HEK293 (cell line): ENCODE measurements around the gene AMER1.

Experiments used
- GFI1B ChIP-seq: fragments of 450-650 bp; formaldehyde crosslinking; IDR thresholded peaks from 2 replicates; pipeline ENCODE4 v1.5.1; 2016; ENCODE audit warnings: missing biosample characterization, missing genetic modification characterization
- GLI2 ChIP-seq: fragments of 450-650 bp; formaldehyde crosslinking; IDR thresholded peaks from 2 replicates; pipeline ENCODE4; 2017; ENCODE audit warnings: missing biosample characterization, missing genetic modification characterization, low read depth, borderline replicate concordance
- HIC1 ChIP-seq: fragments of 450-650 bp; formaldehyde crosslinking; IDR thresholded peaks from 2 replicates; pipeline ENCODE4 v1.5.1; 2016; ENCODE audit warnings: missing biosample characterization, missing genetic modification characterization
- KLF8 ChIP-seq: fragments of 450-650 bp; formaldehyde crosslinking; IDR thresholded peaks from 2 replicates; pipeline ENCODE4 v1.5.1; 2016; ENCODE audit warnings: missing biosample characterization, missing genetic modification characterization
- MZF1 ChIP-seq: fragments of 450-650 bp; formaldehyde crosslinking; IDR thresholded peaks from 2 replicates; pipeline ENCODE4 v1.5.1; 2017; ENCODE audit warnings: missing biosample characterization, missing genetic modification characterization, borderline replicate concordance
- PRDM1 ChIP-seq: fragments of 450-650 bp; formaldehyde crosslinking; IDR thresholded peaks from 2 replicates; pipeline ENCODE4; 2016; ENCODE audit warnings: missing biosample characterization, missing genetic modification characterization
- REST ChIP-seq: fragments of 450-650 bp; formaldehyde crosslinking; IDR thresholded peaks from 2 replicates; pipeline ENCODE4 v1.5.1; 2016; ENCODE audit warnings: missing biosample characterization, missing genetic modification characterization
- SP3 ChIP-seq: fragments of 450-650 bp; formaldehyde crosslinking; IDR thresholded peaks from 2 replicates; pipeline ENCODE4 v1.5.1; 2016; ENCODE audit warnings: missing biosample characterization, missing genetic modification characterization
- ZBTB17 ChIP-seq: fragments of 450-650 bp; formaldehyde crosslinking; IDR thresholded peaks from 2 replicates; pipeline ENCODE4 v1.5.1; 2016; ENCODE audit warnings: missing biosample characterization, missing genetic modification characterization
- ZBTB21 ChIP-seq: fragments of 450-650 bp; formaldehyde crosslinking; IDR thresholded peaks from 2 replicates; pipeline ENCODE4 v1.5.1; 2017; ENCODE audit warnings: missing biosample characterization, missing genetic modification characterization
- ZFP41 ChIP-seq: fragments of 450-650 bp; formaldehyde crosslinking; IDR thresholded peaks from 2 replicates; pipeline ENCODE4 v1.5.1; 2016; ENCODE audit warnings: missing biosample characterization, missing genetic modification characterization, borderline replicate concordance
- ZNF121 ChIP-seq: fragments of 450-650 bp; formaldehyde crosslinking; IDR thresholded peaks from 2 replicates; pipeline ENCODE4 v1.5.1; 2016; ENCODE audit warnings: missing biosample characterization, missing genetic modification characterization
- ZNF202 ChIP-seq: fragments of 450-650 bp; formaldehyde crosslinking; IDR thresholded peaks from 2 replicates; pipeline ENCODE4 v1.5.1; 2016; ENCODE audit warnings: missing biosample characterization, missing genetic modification characterization, borderline replicate concordance
- ZNF23 ChIP-seq: fragments of 450-650 bp; formaldehyde crosslinking; IDR thresholded peaks from 2 replicates; pipeline ENCODE4 v1.5.1; 2016; ENCODE audit warnings: missing biosample characterization, missing genetic modification characterization, borderline replicate concordance
- ZNF24 ChIP-seq: fragments of 450-650 bp; formaldehyde crosslinking; IDR thresholded peaks from 2 replicates; pipeline ENCODE4 v1.5.1; 2016; ENCODE audit warnings: missing biosample characterization, missing genetic modification characterization
- ZNF26 ChIP-seq: fragments of 450-650 bp; formaldehyde crosslinking; IDR thresholded peaks from 2 replicates; pipeline ENCODE4 v1.5.1; 2016; ENCODE audit warnings: missing biosample characterization, missing genetic modification characterization
- ZNF280C ChIP-seq: fragments of 450-650 bp; formaldehyde crosslinking; IDR thresholded peaks from 2 replicates; pipeline ENCODE4 v1.5.1; 2016; ENCODE audit warnings: missing biosample characterization, missing genetic modification characterization
- ZNF311 ChIP-seq: fragments of 450-650 bp; formaldehyde crosslinking; IDR thresholded peaks from 2 replicates; pipeline ENCODE4 v1.5.1; 2017; ENCODE audit warnings: missing biosample characterization, missing genetic modification characterization, borderline replicate concordance
- ZNF335 ChIP-seq: fragments of 450-650 bp; formaldehyde crosslinking; conservative IDR thresholded peaks from 2 replicates; pipeline ENCODE4 v1.5.1; 2016; ENCODE audit warnings: missing biosample characterization, missing genetic modification characterization
- ZNF416 ChIP-seq: fragments of 450-650 bp; formaldehyde crosslinking; IDR thresholded peaks from 2 replicates; pipeline ENCODE4 v1.5.1; 2016; ENCODE audit warnings: missing biosample characterization, missing genetic modification characterization
- ZNF426 ChIP-seq: fragments of 450-650 bp; formaldehyde crosslinking; IDR thresholded peaks from 2 replicates; pipeline ENCODE4 v1.5.1; 2017; ENCODE audit warnings: missing biosample characterization, missing genetic modification characterization, mild to moderate bottlenecking, inconsistent platforms, moderate library complexity
- ZNF488 ChIP-seq: fragments of 450-650 bp; formaldehyde crosslinking; IDR thresholded peaks from 2 replicates; pipeline ENCODE4 v1.5.1; 2016; ENCODE audit warnings: missing biosample characterization, missing genetic modification characterization
- ZNF544 ChIP-seq: fragments of 450-650 bp; formaldehyde crosslinking; IDR thresholded peaks from 2 replicates; pipeline ENCODE4 v1.5.0; 2017; ENCODE audit warnings: missing biosample characterization, missing genetic modification characterization
- ZNF585B ChIP-seq: fragments of 450-650 bp; formaldehyde crosslinking; IDR thresholded peaks from 2 replicates; pipeline ENCODE4 v1.5.1; 2016; ENCODE audit warnings: missing biosample characterization, missing genetic modification characterization
- ZNF677 ChIP-seq: fragments of 450-650 bp; IDR thresholded peaks from 2 replicates; pipeline ENCODE4 v1.5.0; 2018; ENCODE audit warnings: missing biosample characterization, mild to moderate bottlenecking, missing genetic modification characterization, moderate library complexity
- ZNF692 ChIP-seq: fragments of 450-650 bp; formaldehyde crosslinking; IDR thresholded peaks from 2 replicates; pipeline ENCODE4 v1.5.1; 2016; ENCODE audit warnings: missing biosample characterization, missing genetic modification characterization
- ZNF701 ChIP-seq: fragments of 450-650 bp; formaldehyde crosslinking; IDR thresholded peaks from 2 replicates; pipeline ENCODE4 v1.5.1; 2016; ENCODE audit warnings: missing biosample characterization, missing genetic modification characterization
- ZNF76 ChIP-seq: fragments of 450-650 bp; formaldehyde crosslinking; IDR thresholded peaks from 2 replicates; pipeline ENCODE4; 2016; ENCODE audit warnings: low read depth, missing biosample characterization, missing genetic modification characterization, borderline replicate concordance

AMER1 gene

GRCh38 chrX:64205735-64206501, 410 bp upstream of the AMER1 start (continued):
- peak; percentile 53; the same call in 1 of the 2 replicates for TF ChIP-seq ZBTB17 (tag by site-specific recombination)
- TF ChIP-seq ZNF24 (tag by site-specific recombination): no peak
- peak; percentile 50; the same call in 1 of the 2 replicates for TF ChIP-seq ZNF76
- TF ChIP-seq HIC1 (tag by site-specific recombination): peak; percentile 49; the same call in 1 of the 2 replicates
- TF ChIP-seq ZNF585B (tag by site-specific recombination): no peak
- no peak for TF ChIP-seq REST
- no peak for TF ChIP-seq ZNF202 (tag by site-specific recombination)
- no peak for TF ChIP-seq PRDM1 (tag by site-specific recombination)
- TF ChIP-seq ZNF280C (tag by site-specific recombination): no peak
- TF ChIP-seq ZNF488 (tag by site-specific recombination): no peak
- TF ChIP-seq ZFP41: no peak
- TF ChIP-seq ZNF416 (tag by site-specific recombination): no peak
- TF ChIP-seq ZNF121: no peak
- peak; percentile 64; the same call in 1 of the 2 replicates for TF ChIP-seq ZNF692 (tag by site-specific recombination)
- TF ChIP-seq GLI2 (tag by site-specific recombination): no peak
- TF ChIP-seq MZF1 (tag by site-specific recombination): no peak
- no peak for TF ChIP-seq ZNF23 (tag by site-specific recombination)
- no peak for TF ChIP-seq ZNF544 (tag by site-specific recombination)
- no peak for TF ChIP-seq ZNF701 (tag by site-specific recombination)
- no peak for TF ChIP-seq ZNF426 (tag by site-specific recombination)
- peak; percentile 56 for TF ChIP-seq KLF8
- no peak for TF ChIP-seq GFI1B (tag by site-specific recombination)
- no peak for TF ChIP-seq ZNF677 (tag by site-specific recombination)
- TF ChIP-seq ZNF26 (tag by site-specific recombination): no peak
- TF ChIP-seq ZNF335 (tag by site-specific recombination): peak; percentile 70
- TF ChIP-seq SP3 (tag by site-specific recombination): peak; percentile 68
- TF ChIP-seq ZNF311 (tag by site-specific recombination): no peak
- TF ChIP-seq ZBTB21 (tag by site-specific recombination): no peak
